GM18498 (cell line): ENCODE results near the gene SMG1.
"Not testable (repeated sequence)": the region's sequence is repeated elsewhere in the genome, so short reads cannot be mapped to it uniquely, and the experiment has no call there.

Experiments
- ATAC-seq: cut with Tn5 transposase; IDR thresholded peaks from one replicate; pipeline ENCODE4 v1.9.1; 2021; ENCODE audit warnings: mild to moderate bottlenecking, moderate library complexity; ENCODE audit not compliant: unreplicated experiment

The SMG1 gene

DNA sequence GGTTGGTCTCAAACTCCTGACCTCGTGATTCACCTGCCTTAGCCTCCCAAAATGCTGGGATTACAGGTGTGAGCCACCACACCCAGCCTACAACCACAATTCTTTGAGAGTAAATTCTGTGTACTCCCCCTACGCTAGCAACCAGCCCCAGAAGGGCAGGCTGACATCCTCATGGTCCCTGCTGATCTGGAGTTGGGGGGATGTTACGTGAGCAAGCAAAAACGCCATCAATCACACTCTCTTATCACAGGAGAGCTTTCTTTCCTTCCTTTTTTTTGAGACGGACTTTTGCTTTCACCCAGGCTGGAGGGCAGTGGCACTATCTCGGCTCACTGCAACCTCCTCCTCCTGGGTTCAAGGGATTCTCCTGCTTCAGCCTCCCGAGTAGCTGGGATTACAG lies 154.0 kb downstream of the SMG1 start:
- ATAC-seq, result not testable (repeated sequence)

DNA sequence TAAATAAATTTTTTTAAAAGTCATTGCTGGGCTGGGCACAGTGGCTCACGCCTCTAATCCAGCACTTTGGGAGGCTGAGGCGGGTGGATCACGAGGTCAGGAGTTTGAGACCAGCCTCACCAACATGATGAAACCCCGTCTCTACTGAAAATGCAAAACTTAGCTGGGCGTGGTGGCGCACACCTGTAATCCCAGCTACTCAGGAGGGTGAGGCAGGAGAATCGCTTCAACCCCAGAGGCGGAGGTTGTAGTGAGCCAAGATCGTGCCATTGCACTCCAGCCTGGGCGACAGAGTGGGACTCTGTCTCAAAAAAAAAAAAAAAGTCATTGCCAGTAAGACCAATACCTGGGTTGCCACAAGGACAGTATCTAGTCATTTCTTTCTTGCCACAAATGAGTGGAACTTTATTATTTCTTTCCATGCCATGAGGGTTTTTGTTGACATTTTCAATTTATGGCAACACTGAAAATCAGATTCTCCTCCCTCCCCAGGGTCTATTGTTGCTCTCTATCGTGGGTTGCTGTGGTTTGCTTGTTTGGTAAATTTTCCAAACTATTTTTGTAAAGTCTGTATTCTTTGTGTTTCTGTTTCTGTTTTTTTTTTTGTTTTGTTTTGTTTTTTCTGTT lies 155.8 kb downstream of the SMG1 start:
- ATAC-seq, result not testable (repeated sequence)

DNA sequence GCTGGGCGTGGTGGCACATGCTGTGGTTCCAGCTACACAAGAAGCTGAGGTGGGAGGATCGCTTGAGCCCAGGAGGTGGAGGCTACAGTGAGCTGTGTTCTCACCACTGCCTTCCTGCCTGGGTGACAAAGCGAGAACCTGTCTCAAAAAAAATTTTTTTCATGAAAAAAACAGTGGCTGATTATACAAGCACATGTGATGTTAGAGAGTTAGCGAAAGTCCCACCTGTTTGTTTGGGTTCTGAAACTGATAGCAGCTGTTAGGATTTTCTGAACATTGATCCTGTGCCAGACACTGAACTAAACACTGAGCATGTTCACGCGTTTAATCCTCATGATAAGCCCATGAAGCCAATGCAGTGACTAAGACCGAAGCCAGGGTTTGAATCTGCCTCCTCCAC lies 159.0 kb downstream of the SMG1 start:
- ATAC-seq, result peak; percentile 77

DNA sequence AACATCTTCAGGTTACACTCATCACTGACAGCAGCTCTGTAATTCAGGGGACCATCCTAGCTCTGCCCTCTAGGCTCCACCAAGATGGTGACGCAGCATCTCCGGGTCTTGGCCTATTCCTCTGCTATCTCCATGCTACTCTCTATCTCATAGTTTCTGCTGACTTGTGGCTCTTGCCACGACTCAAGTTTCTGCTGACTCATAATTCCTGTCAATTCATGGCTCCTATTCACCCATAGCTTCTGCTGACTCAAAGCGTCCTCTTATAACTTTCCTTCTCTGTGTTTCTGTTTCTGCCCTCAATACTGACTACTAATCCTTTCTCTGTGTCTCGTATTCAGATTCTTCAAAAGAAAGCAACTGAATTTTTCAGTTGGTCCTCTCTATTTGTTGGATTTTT lies 163.5 kb downstream of the SMG1 start:
- peak; percentile 54 for ATAC-seq

DNA sequence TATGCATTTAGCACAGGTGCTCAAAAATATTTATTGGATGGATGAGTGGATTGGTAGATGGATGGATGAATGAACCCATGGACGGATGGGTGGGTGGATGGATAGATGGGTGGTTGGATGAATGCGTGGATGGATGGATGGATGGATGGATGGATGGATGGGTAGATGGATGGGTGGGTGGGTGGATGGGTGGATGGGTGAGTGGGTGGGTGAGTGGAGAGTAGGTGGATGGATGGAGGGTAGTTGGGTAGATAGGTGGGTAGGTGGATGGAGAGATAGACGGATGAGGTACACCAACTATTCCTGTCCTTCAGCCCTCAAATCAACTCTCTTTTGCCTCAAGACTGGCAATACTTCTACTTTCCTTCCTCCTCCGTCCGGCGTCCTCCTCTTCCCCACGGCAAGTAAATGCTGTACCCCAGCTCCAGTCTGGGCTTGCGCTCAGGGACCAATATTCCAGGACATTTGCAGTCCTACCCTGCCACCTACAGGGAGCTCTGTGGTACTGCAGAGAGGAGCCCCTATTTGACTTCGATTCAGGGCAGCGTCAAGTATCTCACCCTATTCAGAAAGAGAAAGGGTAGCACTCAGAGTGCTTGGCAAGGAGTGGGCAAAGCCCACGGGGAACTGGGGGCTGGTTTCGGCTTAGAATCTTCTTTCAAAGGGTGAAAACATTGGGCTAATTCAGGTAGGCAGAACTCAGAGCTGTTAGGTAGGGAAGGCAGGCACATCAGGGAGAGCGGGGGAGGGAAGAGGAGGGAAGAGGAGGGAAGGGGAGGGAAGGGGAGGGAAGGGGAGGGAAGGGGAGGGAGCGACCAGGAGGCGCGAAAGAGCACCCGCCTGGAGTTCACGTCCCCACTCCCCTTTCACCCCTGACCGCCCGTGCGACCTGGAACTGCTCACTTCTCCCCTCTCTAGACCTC lies 166.3 kb downstream of the SMG1 start:
- not testable (repeated sequence) for ATAC-seq

DNA sequence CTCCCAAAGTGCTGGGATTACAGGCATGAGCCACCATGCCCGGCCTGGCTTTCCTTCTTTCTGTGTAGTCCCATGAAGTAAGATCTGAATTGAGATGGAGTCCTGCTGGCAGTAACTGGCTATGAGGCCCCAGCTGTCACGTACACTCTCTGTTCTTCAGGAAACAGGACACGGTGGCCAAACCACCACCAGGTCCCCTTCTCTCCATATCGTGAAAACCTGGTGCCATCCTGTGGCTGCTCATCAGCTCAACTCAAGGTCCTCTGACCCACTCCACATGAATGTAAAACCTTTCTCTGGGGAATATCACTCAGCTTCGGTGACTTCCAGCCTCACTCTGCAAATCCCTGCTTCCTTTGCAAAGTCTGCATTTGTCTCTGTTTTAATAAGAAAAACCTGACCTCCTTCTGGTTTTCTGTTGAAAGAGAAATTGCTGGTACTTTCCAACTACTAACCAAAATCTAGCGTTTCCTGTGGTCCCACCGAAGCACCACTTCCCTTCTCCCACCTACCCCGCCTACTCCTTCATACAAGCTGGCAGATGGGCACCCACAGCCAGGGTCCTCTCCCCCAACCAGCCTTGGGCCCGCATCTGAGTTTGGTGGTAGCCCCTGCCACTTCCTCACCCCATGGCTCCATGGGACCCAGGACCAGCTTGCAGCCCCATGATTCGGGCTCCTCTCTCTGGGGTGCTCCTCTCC lies 168.1 kb downstream of the SMG1 start:
- peak; percentile 31 for ATAC-seq

DNA sequence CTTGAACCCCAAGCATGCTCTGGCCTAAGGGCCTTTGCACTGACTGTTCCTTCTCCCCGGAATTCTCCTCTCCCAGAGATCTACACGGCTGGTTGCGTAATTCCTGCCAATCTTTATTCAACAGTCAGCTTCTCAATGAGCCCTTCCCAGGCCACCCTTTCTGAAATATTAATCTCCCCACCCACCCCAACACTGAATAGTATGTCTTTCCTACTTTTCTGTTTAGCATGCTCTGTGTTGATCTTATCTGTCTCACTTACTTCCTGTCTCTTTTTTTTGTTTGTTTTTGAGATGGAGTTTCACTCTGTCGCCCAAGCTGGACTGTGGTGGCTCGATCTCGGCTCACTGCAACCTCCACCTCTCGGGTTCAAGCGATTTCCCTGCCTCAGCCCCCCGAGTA lies 169.6 kb downstream of the SMG1 start:
- ATAC-seq, result not testable (repeated sequence)
